K562 (cell line): ENCODE results near the gene ELOF1. TPM values are rescaled to one million over a fixed set of nuclear protein-coding genes. Genes with fewer than 3 reads are reported as not detected.
A peak's percentile ranks its signal among the peaks of the same experiment; 100 is the strongest.

Experiments used
- ATF6 ChIP-seq: sonication (generic); formaldehyde crosslinking; IDR thresholded peaks from 2 replicates; pipeline ENCODE4 v1.4.0; 2020; ENCODE audit warnings: mild to moderate bottlenecking, missing genetic modification reagents
- CC2D1A ChIP-seq: fragments of 450-650 bp; IDR thresholded peaks from 2 replicates; pipeline ENCODE4 v1.6.1; 2017; ENCODE audit warnings: mild to moderate bottlenecking
- DEAF1 ChIP-seq: fragments of 450-650 bp; formaldehyde crosslinking; IDR thresholded peaks from 2 replicates; pipeline ENCODE4 v1.4.0; 2020; ENCODE audit warnings: mild to moderate bottlenecking, moderate library complexity
- KLF16 ChIP-seq: IDR thresholded peaks from 2 replicates; pipeline ENCODE4 v1.6.1; 2016; ENCODE audit warnings: antibody characterized with exemption
- MAFF ChIP-seq: IDR thresholded peaks from 2 replicates; pipeline ENCODE4 v1.6.1; 2012; ENCODE audit warnings: low read length, improper control_type of control experiment
- PCBP2 ChIP-seq: fragments of 200-400 bp; formaldehyde crosslinking; IDR thresholded peaks from 2 replicates; pipeline ENCODE4 v1.6.1; 2018; ENCODE audit warnings: low read length, low read depth, mild to moderate bottlenecking, moderate library complexity; ENCODE audit not compliant: poor library complexity, severe bottlenecking
- RBM39 ChIP-seq: fragments of 200-400 bp; formaldehyde crosslinking; optimal IDR thresholded peaks from 2 replicates; pipeline ENCODE3; 2018; ENCODE audit warnings: low read depth, low read length
- STAG1 ChIP-seq: sonication (generic); formaldehyde crosslinking; IDR thresholded peaks from 2 replicates; pipeline ENCODE4 v1.5.0; 2020; ENCODE audit warnings: missing genetic modification reagents, borderline replicate concordance
- ZBTB33 ChIP-seq: sonication (generic); formaldehyde crosslinking; IDR thresholded peaks from 2 replicates; pipeline ENCODE4 v1.8.1; 2023; ENCODE audit warnings: mild to moderate bottlenecking, missing genetic modification reagents
- ZNF184 ChIP-seq: sonication (generic); formaldehyde crosslinking; IDR thresholded peaks from 2 replicates; pipeline ENCODE4 v1.5.0; 2020; ENCODE audit warnings: missing genetic modification reagents
- polyA plus RNA-seq, 8 experiments: library from polyadenylated mRNA; depleted of rRNA in 4 of 8; stranded (reverse) in 5 of 8; unstranded in 3 of 8; fragments of >200 nt; fragmentation: Nextera tagmentation in 2 of 8; fragmentation: Illumina TruSeq in 1 of 8; extraction: Ambion mirVana in 2 of 8; extraction: Trizol in 1 of 8; gene quantifications; 2 replicates each; pipeline versions ENCODE4 v1.2.1 to v1.2.3, GENCODE V29; 2011 to 2014; ENCODE audit warnings: inconsistent platforms in 1 of 8, missing spikeins in 1 of 8
- total RNA-seq, 7 experiments: library from RNA; depleted of rRNA in 6 of 7; stranded (reverse); fragments of >200 nt in 6 of 7; fragmentation: Illumina TruSeq in 2 of 7; extraction: Trizol in 2 of 7; gene quantifications; 2 replicates each; pipeline versions ENCODE4 v1.2.1 to v1.2.3, GENCODE V29; 2011 to 2021; ENCODE audit warnings: low replicate concordance in 1 of 7
- TF ChIP-seq, protein P1 (sequence below), 3 experiments: IDR thresholded peaks in 2 of 3; conservative IDR thresholded peaks in 1 of 3; 2 replicates each; pipeline ENCODE4 v1.5.1; 2011 to 2012; ENCODE audit warnings: low read length in 3 of 3, mild to moderate bottlenecking in 3 of 3, control low read depth in 2 of 3, improper control_type of control experiment in 1 of 3, inconsistent platforms in 1 of 3, low read depth in 1 of 3, mixed read lengths in 1 of 3, moderate library complexity in 1 of 3; ENCODE audit not compliant: insufficient read depth in 2 of 3

ELOF1 gene
- total and polyA plus RNA-seq, 9 of the 15 experiments (the other 6 are each of a cell fraction or from before 2014, with no cell fraction given), result 16.7 to 147 (median 74.2) TPM

DNA sequence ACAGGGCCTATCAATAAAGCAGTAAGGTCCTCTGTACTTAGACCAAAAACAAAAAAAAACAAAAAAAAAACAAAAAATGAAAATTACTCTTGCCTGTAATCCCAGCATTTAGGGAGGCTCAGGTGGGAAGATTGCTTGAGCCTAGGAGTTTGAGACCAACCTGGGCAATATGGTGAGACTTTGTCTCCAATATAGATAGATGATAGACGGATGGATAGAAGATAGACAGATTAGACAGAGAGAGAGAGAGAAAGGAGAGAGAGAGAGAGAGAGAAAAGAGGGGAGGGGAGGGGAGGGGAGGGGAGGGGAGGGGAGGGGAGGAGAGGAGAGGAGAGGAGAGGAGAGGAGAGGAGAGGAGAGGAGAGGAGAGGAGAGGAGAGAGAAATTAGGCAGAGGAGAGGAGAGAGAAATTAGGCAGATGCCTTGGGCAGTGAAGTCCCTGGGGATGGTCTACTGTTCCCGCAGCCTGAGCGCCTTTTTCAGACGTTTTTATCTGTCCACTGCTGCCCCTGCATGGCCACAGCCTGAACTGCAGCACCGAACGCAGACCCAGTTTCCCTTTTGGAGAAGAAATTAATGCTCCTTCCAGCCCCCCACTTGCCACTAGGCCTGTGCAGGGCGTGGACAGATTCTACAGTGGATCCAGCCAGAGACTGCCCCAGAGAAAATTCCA, 28.4 kb upstream of the ELOF1 start (continued):
- TF ChIP-seq DEAF1 (CRISPR knock-in tag) (peak; percentile 76), ZBTB33 (CRISPR knock-in tag) (peak; percentile 25; the same call in 1 of the 2 replicates), KLF16 (0 out of 2 replicates have a peak, but pooled peaks have one; percentile 19), STAG1 (peak; percentile 69; the same call in 1 of the 2 replicates), MAFF (no peak), CC2D1A (peak; percentile 53; the same call in 1 of the 2 replicates), PCBP2 (peak; percentile 95), RBM39 (peak; percentile 95), ATF6 (CRISPR knock-in tag) (no peak), ZNF184 (CRISPR knock-in tag) (no peak)
- TF ChIP-seq, protein P1, sequence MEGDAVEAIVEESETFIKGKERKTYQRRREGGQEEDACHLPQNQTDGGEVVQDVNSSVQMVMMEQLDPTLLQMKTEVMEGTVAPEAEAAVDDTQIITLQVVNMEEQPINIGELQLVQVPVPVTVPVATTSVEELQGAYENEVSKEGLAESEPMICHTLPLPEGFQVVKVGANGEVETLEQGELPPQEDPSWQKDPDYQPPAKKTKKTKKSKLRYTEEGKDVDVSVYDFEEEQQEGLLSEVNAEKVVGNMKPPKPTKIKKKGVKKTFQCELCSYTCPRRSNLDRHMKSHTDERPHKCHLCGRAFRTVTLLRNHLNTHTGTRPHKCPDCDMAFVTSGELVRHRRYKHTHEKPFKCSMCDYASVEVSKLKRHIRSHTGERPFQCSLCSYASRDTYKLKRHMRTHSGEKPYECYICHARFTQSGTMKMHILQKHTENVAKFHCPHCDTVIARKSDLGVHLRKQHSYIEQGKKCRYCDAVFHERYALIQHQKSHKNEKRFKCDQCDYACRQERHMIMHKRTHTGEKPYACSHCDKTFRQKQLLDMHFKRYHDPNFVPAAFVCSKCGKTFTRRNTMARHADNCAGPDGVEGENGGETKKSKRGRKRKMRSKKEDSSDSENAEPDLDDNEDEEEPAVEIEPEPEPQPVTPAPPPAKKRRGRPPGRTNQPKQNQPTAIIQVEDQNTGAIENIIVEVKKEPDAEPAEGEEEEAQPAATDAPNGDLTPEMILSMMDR (IDR thresholded peaks at IDR 0.05 in 2 of 3, conservative IDR thresholded peaks at IDR 0.05 in 1 of 3; ENCODE audit: insufficient read depth in 2 of 3, low read depth in 1 of 3, low read length in 3 of 3), result peak; percentile 87 to 96 (median 96)
